ENCODE data around the gene NAV1. TPM values are rescaled to one million over a fixed set of nuclear protein-coding genes. Genes with fewer than 3 reads are reported as not detected.
"Not testable (repeated sequence)": the region's sequence is repeated elsewhere in the genome, so short reads cannot be mapped to it uniquely, and the experiment has no call there.

Gene NAV1, protein sequence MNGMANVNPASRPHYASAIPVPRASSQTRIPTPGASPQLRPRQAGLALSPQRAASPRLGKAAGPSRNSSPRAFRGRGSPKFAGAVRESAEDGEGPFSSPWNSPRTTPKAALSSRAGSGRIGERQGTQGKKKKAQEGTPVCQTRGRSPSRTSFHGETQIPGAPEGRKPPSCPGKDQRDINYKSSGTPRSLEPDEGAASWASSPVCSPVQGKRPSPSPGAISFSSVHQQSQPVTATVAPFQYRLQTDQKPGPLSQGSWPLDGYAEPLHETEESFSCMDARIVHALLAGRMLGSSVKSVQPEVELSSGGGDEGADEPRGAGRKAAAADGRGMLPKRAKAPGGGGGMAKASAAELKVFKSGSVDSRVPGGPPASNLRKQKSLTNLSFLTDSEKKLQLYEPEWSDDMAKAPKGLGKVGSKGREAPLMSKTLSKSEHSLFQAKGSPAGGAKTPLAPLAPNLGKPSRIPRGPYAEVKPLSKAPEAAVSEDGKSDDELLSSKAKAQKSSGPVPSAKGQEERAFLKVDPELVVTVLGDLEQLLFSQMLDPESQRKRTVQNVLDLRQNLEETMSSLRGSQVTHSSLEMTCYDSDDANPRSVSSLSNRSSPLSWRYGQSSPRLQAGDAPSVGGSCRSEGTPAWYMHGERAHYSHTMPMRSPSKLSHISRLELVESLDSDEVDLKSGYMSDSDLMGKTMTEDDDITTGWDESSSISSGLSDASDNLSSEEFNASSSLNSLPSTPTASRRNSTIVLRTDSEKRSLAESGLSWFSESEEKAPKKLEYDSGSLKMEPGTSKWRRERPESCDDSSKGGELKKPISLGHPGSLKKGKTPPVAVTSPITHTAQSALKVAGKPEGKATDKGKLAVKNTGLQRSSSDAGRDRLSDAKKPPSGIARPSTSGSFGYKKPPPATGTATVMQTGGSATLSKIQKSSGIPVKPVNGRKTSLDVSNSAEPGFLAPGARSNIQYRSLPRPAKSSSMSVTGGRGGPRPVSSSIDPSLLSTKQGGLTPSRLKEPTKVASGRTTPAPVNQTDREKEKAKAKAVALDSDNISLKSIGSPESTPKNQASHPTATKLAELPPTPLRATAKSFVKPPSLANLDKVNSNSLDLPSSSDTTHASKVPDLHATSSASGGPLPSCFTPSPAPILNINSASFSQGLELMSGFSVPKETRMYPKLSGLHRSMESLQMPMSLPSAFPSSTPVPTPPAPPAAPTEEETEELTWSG (N-terminal part only)
- 12.7 and 15.5 TPM in 2 replicates for total RNA-seq (2014; rRNA removed; shearing (Covaris generic))

DNA sequence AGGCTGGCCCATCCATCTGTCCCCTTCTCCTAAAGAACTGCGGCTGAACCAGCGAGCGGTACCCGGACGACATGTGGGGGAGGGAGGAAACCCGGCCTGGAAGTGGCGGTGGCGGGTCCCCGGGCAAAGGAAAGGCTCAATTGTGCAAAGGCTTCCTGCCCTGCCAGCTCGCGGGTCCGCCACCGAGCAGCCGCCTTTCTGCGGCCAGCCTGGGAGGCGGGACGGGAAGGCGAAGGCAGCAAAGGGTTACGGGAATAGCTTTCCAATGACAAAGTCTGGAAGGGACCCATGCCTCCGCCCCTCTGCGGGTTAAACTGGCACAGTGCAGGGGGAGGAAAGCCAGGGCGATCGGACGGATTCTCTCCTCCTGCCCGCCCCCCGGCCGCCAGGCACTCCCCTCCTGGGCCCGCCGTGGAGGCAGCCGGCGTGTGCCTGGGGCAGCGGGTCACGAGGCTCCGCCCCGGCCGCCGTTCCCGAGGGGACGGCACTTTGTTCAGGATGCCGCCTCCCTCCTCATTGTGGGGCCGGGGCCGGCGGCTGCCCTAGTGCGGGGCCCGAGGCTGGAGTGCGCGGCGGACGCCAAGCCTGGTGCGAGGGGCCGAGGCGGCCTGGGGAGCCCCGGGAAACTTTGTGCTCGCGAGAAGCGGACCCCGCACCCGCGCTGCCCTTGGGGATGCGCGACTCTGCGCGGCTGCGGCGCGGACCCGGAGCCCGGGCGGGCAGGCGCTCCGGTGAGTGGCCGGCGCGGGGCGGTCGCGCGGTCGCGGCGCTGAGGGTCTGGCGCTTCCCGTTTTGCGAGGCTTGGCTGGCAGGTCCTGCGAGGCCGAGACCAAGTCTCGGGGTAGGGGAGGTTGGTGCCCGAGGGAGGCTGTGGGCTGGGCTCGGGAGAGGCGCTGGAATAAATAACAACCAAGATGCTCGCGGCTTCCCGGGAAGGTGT is at the start of gene NAV1:
NAV1 (plus strand) TSS at position 516 of the 940 bp plus-strand sequence. CDS start 83,758 bp downstream, outside the sequence.
- Histone ChIP-seq H3K27ac (peak within 1 kb of the TSS; percentile 76), H3K36me3 (peaks cover 5% of the 10 kb centered on the region), H3K27me3 (replicated peaks) (no peaks in the 10 kb centered on the region), H3K4me3 (peak within 1 kb of the TSS; percentile 90), H3K9me3 (replicated peaks) (no peaks in the 10 kb centered on the region), H3K4me1 (replicated peaks) (peaks cover 75% of the 10 kb centered on the region)
- peak; percentile 93 to 94 for DNase-seq (ENCODE audit: low read depth in 1 of 2, low spot score in 2 of 2)

DNA sequence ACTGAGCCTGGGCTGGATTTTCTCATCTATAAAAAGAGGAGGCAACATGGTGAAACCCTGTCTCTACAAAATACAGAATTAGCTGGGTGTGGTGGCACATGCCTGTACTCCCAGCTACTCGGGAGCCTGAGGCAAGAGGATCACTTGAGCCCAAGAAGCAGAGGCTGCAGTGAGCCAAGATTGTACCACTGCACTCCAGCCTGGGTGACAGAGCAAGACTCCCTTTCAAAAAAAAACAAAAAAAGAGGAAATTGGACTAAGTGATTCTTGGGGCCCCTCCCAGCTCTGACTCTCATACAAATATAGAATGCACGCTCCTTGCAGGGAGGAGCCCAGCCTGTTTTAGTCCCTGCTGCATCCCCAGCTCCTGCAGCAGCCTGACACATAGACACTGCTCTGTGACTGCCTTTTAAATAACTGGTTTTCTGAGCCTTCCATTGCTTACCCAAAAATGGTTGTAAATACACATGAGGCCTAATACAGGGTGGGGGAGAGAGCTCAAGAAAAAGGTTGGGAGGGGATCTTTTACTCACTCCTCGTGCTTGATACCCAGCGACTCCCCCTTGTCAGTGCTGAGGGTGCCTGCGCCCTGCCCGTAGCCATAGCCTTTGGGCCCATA is 49.2 kb upstream of the NAV1 start:
- DNase-seq (ENCODE audit: low read depth in 1 of 2, low spot score in 2 of 2), result no peak
- Histone ChIP-seq H3K4me3 (no peak overlapping the region), H3K36me3 (peaks cover 90% of the 10 kb centered on the region)

DNA sequence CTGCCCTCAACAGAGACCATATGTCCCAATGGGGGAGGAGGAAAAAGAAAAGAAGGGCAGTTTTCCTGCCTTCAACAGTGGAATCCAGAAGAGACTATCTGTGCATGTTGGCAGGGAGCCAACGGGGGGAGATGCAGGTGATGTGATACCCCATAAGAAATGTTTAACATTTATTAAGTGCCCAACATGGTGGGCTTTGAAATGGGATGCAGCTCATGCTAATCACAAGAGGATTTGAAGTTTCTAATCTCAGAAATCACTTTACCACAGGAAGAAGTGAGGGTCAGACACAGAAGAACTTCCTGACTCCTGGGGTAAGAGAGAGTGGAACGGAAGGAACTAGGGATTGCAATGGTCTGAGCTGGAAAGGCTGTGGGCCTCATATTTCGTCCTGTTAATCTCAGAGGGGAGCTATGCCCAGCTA is 48.2 kb upstream of the NAV1 start:
- Histone ChIP-seq H3K27me3 (replicated peaks) (no peaks in the 10 kb centered on the region), H3K9me3 (replicated peaks) (no peaks in the 10 kb centered on the region), H3K36me3 (peaks cover 90% of the 10 kb centered on the region), H3K27ac (no peak overlapping the region), H3K4me1 (replicated peaks) (peaks cover 41% of the 10 kb centered on the region), H3K4me3 (no peak overlapping the region)
- no peak for DNase-seq (ENCODE audit: low read depth in 1 of 2, low spot score in 2 of 2)

More for the DNA sequence above, 49.2 kb upstream of the NAV1 start:
- Histone ChIP-seq H3K27ac (peak overlapping the region; percentile 84), H3K9me3 (replicated peaks) (no peaks in the 10 kb centered on the region), H3K27me3 (replicated peaks) (no peaks in the 10 kb centered on the region), H3K4me1 (replicated peaks) (peaks cover 41% of the 10 kb centered on the region)

DNA sequence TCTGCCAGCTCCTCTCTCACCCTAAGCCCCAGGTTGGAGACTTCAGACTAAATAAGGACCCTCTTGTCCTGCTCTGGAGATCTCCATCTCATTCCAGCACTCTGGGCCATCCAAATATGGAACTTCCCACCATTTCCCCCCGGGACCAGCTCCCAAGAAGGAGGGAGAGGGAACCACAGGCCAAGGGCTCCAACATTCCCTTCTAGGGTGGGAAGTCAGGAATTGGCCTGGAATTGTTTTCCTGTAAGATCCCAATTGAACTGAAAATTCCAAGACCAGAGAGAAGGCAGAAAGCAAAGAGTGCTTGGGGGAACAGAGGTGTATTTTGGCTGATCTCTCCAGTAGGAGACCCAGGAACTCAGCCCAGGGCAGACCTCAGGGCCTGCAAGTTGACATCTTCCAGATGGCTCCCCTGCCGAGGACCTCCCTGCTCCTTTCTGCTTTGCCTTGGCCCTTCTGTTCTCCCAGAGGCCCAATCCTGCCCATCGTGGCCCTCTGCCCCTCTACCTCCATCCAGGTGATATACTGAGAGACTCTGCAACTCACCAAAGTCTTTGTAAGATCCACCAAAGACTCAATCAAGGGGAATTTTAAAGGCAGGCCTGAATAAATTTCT is 46.9 kb upstream of the NAV1 start:
- Histone ChIP-seq H3K27ac (no peak overlapping the region), H3K27me3 (replicated peaks) (no peaks in the 10 kb centered on the region), H3K9me3 (replicated peaks) (no peaks in the 10 kb centered on the region), H3K4me1 (replicated peaks) (peaks cover 41% of the 10 kb centered on the region), H3K36me3 (peaks cover 90% of the 10 kb centered on the region), H3K4me3 (no peak overlapping the region)
- no peak for DNase-seq (ENCODE audit: low read depth in 1 of 2, low spot score in 2 of 2)

DNA sequence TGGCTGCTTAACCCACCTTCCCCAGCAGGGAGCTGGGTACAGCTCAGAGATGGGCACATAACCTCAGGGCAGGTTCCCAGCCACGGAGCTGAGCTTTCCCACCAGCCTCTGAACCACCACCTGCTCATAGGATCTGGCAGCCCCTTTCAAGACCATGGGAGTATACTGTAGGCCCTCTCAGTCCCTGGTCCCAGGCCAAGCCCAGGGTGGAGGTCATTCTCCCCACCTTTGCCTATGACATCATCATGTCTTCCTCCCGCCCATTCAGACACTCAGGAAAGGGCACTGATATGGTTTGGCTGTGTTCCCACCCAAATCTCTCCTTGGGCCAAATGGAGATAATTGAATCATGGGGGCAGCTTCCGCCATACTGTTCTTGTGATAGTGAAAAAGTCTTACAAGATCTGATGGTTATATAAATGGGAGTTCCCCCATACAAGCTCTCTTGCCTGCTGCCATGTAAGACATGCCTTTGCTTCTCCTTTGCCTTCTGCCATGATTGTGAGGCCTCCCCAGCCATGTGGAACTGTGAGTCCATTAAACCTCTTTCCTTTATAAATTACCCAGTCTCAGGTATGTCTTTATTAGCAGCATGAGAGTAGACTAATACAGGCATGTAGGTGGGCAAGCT is 45.8 kb upstream of the NAV1 start:
- not testable (repeated sequence) for DNase-seq (ENCODE audit: low read depth in 1 of 2, low spot score in 2 of 2); H3K4me3 ChIP-seq; H3K9me3 ChIP-seq (replicated peaks); H3K27me3 ChIP-seq (replicated peaks); H3K27ac ChIP-seq
- Histone ChIP-seq H3K36me3 (peaks cover 86% of the 10 kb centered on the region), H3K4me1 (replicated peaks) (peaks cover 41% of the 10 kb centered on the region)

DNA sequence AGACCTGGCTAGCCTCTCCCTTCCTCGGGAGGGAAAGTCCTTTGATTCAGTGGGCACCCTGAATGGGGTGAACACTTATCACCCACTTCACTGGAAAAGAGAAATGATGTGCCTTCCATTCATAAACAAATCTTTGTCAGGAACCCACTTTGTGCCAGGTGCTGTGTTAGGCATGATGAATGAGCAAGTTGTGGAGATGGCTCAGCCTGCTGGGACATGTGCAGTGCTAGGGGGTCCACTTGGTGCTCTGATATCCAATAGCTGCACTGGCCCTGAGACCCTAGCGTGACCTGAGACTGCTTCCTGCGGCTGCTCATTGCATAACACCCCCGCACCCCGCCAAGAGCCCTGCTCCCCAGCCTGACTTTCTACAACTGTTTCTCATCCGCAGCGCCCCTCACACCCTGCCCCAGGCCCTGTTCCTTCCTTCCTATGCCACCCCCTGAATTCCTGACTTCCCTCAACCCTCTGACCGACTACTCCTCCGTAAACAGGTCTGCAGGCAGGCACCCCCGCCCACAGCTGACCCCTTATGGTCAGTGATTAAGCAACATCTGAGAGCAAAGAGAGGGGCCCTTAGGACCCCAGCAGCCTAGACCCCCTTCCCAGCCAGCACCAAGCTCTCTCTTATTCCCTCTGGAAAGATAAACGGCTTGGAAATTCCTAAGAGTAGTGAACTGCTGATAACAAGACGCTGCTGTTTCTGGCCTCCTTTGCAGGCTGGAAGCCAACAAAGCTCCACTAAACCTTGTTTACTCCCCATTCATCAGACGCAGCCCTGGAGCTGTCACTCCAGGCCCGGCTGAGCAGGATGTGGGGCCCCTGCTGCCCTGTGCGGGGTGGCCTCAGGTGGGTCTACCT is 44.9 kb upstream of the NAV1 start:
- no peak overlapping the region for H3K4me3 ChIP-seq

DNA sequence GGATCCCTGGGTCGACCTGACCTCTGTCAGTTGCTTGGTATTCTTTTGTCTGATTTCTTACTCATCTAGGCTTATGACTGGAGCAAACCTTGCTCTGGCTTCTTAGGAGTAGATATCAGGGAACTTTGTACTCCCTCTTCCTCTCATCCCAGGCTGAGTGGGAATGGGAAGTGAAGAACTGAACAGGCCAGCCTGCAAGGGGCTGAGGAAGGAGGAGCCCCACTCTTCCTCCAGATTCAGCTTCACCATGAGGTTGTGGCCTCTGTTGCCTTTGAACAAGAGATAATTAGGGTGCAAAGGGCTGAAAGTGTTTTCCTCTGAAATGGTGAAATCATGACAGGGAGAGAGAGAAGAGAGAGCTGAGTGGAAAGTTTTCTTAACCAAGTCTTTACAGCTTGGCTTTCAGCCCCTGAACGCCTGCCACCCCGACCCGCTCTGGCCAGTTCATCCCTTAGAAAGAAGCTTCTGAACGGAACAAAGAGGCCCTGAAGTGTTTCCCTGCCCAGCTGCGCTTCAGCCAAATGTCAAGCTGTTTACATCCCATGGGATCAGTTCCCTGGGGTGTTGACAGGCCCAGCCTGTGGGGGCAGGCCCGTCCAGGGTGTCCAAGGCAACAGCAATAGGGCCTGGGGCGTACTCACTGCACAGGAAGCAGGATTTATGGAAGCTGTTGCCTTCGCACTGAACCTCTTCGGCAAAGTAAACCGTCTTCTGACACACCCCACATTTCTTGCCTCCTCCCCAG is 43.2 kb upstream of the NAV1 start:
- Histone ChIP-seq H3K4me1 (replicated peaks) (peaks cover 31% of the 10 kb centered on the region), H3K9me3 (replicated peaks) (no peaks in the 10 kb centered on the region), H3K36me3 (peaks cover 90% of the 10 kb centered on the region), H3K4me3 (no peak overlapping the region), H3K27me3 (replicated peaks) (no peaks in the 10 kb centered on the region), H3K27ac (no peak overlapping the region)
- DNase-seq (ENCODE audit: low read depth in 1 of 2, low spot score in 2 of 2), result no peak

More for the DNA sequence above, 44.9 kb upstream of the NAV1 start:
- Histone ChIP-seq H3K36me3 (peaks cover 86% of the 10 kb centered on the region), H3K9me3 (replicated peaks) (no peaks in the 10 kb centered on the region), H3K27me3 (replicated peaks) (no peaks in the 10 kb centered on the region), H3K4me1 (replicated peaks) (peaks cover 34% of the 10 kb centered on the region), H3K27ac (no peak overlapping the region)
- no peak for DNase-seq (ENCODE audit: low read depth in 1 of 2, low spot score in 2 of 2)

DNA sequence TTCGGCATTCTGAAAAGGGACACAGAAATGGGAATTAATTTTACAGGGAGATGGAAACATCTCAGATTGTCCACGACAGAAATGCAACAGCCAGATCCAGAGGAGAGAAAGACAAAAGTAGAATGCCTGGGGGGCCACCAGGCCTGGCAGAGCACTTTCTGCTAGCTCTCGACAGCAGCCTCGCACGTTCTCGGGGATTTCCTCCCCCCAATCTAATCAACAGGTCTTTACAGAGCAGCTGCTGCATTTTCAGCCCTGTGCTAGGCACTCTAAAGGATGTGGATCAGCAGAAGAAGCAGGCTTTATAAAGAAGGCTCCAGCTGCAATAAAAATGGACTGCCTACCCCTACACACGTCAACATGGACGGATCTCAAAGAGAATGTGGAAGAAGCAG is 42.6 kb upstream of the NAV1 start:
- no peak overlapping the region for H3K27ac ChIP-seq
- DNase-seq (ENCODE audit: low read depth in 1 of 2, low spot score in 2 of 2), result no peak
- H3K4me1 ChIP-seq (replicated peaks), result peaks cover 33% of the 10 kb centered on the region
- H3K27me3 ChIP-seq (replicated peaks), result no peaks in the 10 kb centered on the region
- H3K9me3 ChIP-seq (replicated peaks), result no peaks in the 10 kb centered on the region
- H3K4me3 ChIP-seq, result no peak overlapping the region
- peaks cover 92% of the 10 kb centered on the region for H3K36me3 ChIP-seq

DNA sequence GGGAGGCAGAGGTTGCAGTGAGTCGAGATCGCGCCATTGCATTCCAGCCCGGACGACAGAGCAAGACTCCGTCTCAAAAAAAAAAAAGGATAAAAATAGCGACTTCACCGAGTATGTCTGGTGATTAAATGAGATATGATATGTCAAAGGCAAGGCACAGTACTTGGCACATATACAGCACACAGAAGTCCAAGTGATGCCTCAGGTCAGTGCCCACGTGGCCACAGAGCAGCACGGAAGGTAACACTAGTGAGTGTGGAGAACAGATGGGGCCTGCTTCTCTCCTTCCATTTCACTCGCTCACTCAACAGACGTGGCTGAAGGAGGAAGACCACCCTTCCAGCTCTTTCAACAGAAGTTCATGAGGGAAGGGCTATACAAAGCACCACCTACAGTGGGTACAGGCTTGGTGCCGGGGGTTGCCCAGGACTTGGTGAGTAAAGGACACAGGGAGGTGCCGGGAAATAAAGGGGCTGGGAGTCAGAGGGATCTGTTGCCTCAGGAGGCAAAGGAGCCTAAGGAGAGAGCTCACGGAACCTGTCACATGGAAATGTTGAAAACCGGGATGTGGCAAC is 40.9 kb upstream of the NAV1 start:
- Histone ChIP-seq H3K4me1 (replicated peaks) (peaks cover 34% of the 10 kb centered on the region), H3K27me3 (replicated peaks) (no peaks in the 10 kb centered on the region), H3K36me3 (peaks cover 92% of the 10 kb centered on the region), H3K4me3 (no peak overlapping the region), H3K27ac (no peak overlapping the region), H3K9me3 (replicated peaks) (no peaks in the 10 kb centered on the region)
- no peak for DNase-seq (ENCODE audit: low read depth in 1 of 2, low spot score in 2 of 2)

DNA sequence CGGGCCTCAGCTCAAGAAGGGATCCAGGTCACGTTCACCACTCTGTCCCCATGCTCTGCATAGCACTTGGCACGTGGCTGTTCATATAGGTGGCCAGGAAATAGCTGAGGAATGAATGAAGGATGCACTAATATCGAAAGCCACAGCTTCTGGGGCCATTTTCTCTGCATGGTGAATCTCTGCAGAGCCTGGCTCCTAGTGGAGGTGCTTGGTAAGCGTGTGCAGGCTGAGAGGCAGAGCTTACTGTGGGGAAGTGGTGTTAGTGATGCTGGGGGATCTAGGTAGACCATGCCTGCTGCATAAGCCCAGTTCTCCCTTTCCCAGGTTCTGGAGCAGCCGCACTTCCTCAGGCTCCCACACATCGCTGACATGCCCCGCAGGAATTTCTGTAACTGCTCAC is 40.3 kb upstream of the NAV1 start:
- DNase-seq (ENCODE audit: low read depth in 1 of 2, low spot score in 2 of 2), result no peak
- Histone ChIP-seq H3K36me3 (peaks cover 90% of the 10 kb centered on the region), H3K27me3 (replicated peaks) (no peaks in the 10 kb centered on the region), H3K4me1 (replicated peaks) (peaks cover 40% of the 10 kb centered on the region), H3K27ac (no peak overlapping the region), H3K9me3 (replicated peaks) (no peaks in the 10 kb centered on the region), H3K4me3 (no peak overlapping the region)
